Measurements from ENCODE around the gene ZBTB16. TPM values are rescaled to one million over a fixed set of nuclear protein-coding genes. Genes with fewer than 3 reads are reported as not detected.

ZBTB16 gene
- total RNA-seq, 1 experiment from 2014 or later, result 0.44 TPM

GRCh38 chr11:114237321-114238280 is 178.1 kb downstream of the ZBTB16 start:
- no peak overlapping the region for H3K4me3 ChIP-seq
- H3K9me3 ChIP-seq (ENCODE audit: insufficient read depth, low read depth), result no peaks in the 10 kb centered on the region
- POLR2A ChIA-PET (ENCODE audit: unreplicated experiment), result no interaction called here
- H3K27ac ChIP-seq, result no peak overlapping the region
- H3K36me3 ChIP-seq (ENCODE audit: low read depth), result no peaks in the 10 kb centered on the region
- H3K4me1 ChIP-seq (replicated peaks; ENCODE audit: insufficient read depth), result no peaks in the 10 kb centered on the region
- TF ChIP-seq EZH2 (IDR thresholded peaks at IDR 0.05; ENCODE audit: low read depth) (no peak), CTCF (conservative IDR thresholded peaks at IDR 0.05) (no peak)
- no peaks in the 10 kb centered on the region for H3K9me2 ChIP-seq (ENCODE audit: insufficient read depth)
- H3K79me2 ChIP-seq (ENCODE audit: low read depth), result no peaks in the 10 kb centered on the region
- intact Hi-C loops (cut with micrococcal nuclease; ENCODE audit: unreplicated experiment), result no loop called here
- peaks cover 86% of the 10 kb centered on the region for H3K27me3 ChIP-seq (ENCODE audit: insufficient read depth, low read depth)
- BruUV-seq (replicated peaks), result no TSS peak
- H2AFZ ChIP-seq, result no peak overlapping the region
- H3K4me2 ChIP-seq, result no peak overlapping the region
- H3F3A ChIP-seq (ENCODE audit: insufficient read depth, low read depth), result no peaks in the 10 kb centered on the region
- CTCF ChIA-PET, result no interaction called here
- DNase-seq, result no peak
- H4K20me1 ChIP-seq (ENCODE audit: insufficient read depth), result no peaks in the 10 kb centered on the region; the same call in 1 of the 2 replicates

GRCh38 chr11:114239753-114240161 is 180.2 kb downstream of the ZBTB16 start:
- POLR2A ChIA-PET (ENCODE audit: unreplicated experiment), result no interaction called here
- Histone ChIP-seq H2AFZ (no peak overlapping the region), H3K27me3 (ENCODE audit: insufficient read depth, low read depth) (peaks cover 87% of the 10 kb centered on the region), H3K4me2 (no peak overlapping the region), H3K79me2 (ENCODE audit: low read depth) (no peaks in the 10 kb centered on the region), H3K4me1 (replicated peaks; ENCODE audit: insufficient read depth) (no peaks in the 10 kb centered on the region), H3K36me3 (ENCODE audit: low read depth) (no peaks in the 10 kb centered on the region), H3K27ac (no peak overlapping the region), H4K20me1 (ENCODE audit: insufficient read depth) (no peaks in the 10 kb centered on the region; the same call in 1 of the 2 replicates), H3K4me3 (no peak overlapping the region), H3K9me3 (ENCODE audit: insufficient read depth, low read depth) (no peaks in the 10 kb centered on the region), H3K9me2 (ENCODE audit: insufficient read depth) (no peaks in the 10 kb centered on the region), H3F3A (ENCODE audit: insufficient read depth, low read depth) (no peaks in the 10 kb centered on the region)
- TF ChIP-seq CTCF (conservative IDR thresholded peaks at IDR 0.05), result no peak
- TF ChIP-seq EZH2 (IDR thresholded peaks at IDR 0.05; ENCODE audit: low read depth), result no peak
- CTCF ChIA-PET, result no interaction called here
- intact Hi-C loops (cut with micrococcal nuclease; ENCODE audit: unreplicated experiment), result no loop called here
- DNase-seq, result no peak
- BruUV-seq (replicated peaks), result no TSS peak

GRCh38 chr11:114242032-114242431 is 182.5 kb downstream of the ZBTB16 start:
- Histone ChIP-seq H3K36me3 (ENCODE audit: low read depth) (no peaks in the 10 kb centered on the region), H3K79me2 (ENCODE audit: low read depth) (no peaks in the 10 kb centered on the region), H3K9me2 (ENCODE audit: insufficient read depth) (no peaks in the 10 kb centered on the region), H3K4me3 (no peak overlapping the region), H3K9me3 (ENCODE audit: insufficient read depth, low read depth) (no peaks in the 10 kb centered on the region), H3F3A (ENCODE audit: insufficient read depth, low read depth) (no peaks in the 10 kb centered on the region), H4K20me1 (ENCODE audit: insufficient read depth) (no peaks in the 10 kb centered on the region; the same call in 1 of the 2 replicates), H3K27ac (no peak overlapping the region), H3K4me2 (no peak overlapping the region), H2AFZ (no peak overlapping the region), H3K4me1 (replicated peaks; ENCODE audit: insufficient read depth) (no peaks in the 10 kb centered on the region), H3K27me3 (ENCODE audit: insufficient read depth, low read depth) (peaks cover 99% of the 10 kb centered on the region)
- TF ChIP-seq CTCF (conservative IDR thresholded peaks at IDR 0.05), result no peak
- TF ChIP-seq EZH2 (IDR thresholded peaks at IDR 0.05; ENCODE audit: low read depth), result no peak
- ChIA-PET CTCF (no interaction called here), POLR2A (ENCODE audit: unreplicated experiment) (no interaction called here)
- DNase-seq, result no peak
- no TSS peak for BruUV-seq (replicated peaks)
- intact Hi-C loops (cut with micrococcal nuclease; ENCODE audit: unreplicated experiment), result no loop called here
